Esophagus squamous epithelium (tissue), 4 donors: Measurements from ENCODE around the gene RBFOX1.

Experiments used
- POLR2A ChIP-seq, 4 donors: fragments of 450-650 bp; IDR thresholded peaks; one replicate each; pipeline ENCODE4 v1.6.1; 2017; ENCODE audit warnings: antibody characterized with exemption in 4 of 4, mild to moderate bottlenecking in 4 of 4, moderate library complexity in 3 of 4
- TF ChIP-seq, protein P1 (sequence below), 6 experiments: fragments of 450-650 bp in 4 of 6; fragments of 200-600 bp in 2 of 6; sonication (generic) in 2 of 6; IDR thresholded peaks; one replicate each; pipeline ENCODE4 v1.5.1; 2016 to 2019; ENCODE audit warnings: antibody characterized with exemption in 6 of 6, mild to moderate bottlenecking in 4 of 6, moderate library complexity in 4 of 6

DNA sequence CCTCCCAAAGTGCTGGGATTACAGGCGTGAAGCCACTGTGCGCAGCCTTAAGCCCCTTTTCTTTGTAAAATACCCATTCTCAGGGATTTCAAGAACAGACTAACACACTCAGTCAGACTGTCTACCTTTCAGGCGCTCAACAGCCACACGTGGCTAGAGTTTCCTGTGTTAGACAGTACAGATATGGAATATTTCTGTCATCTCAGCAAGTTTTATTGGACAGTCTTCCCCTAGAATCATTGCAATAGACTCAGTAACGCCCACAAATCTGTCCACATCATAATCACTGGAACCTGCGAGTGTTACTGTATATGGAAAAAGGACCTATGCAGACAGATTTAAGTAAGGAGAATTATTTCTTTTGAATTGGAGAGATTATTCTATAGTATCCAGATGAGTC, 160.5 kb downstream of the RBFOX1 start:
- no peak for TF ChIP-seq POLR2A (IDR thresholded peaks at IDR 0.05)
- TF ChIP-seq, protein P1, sequence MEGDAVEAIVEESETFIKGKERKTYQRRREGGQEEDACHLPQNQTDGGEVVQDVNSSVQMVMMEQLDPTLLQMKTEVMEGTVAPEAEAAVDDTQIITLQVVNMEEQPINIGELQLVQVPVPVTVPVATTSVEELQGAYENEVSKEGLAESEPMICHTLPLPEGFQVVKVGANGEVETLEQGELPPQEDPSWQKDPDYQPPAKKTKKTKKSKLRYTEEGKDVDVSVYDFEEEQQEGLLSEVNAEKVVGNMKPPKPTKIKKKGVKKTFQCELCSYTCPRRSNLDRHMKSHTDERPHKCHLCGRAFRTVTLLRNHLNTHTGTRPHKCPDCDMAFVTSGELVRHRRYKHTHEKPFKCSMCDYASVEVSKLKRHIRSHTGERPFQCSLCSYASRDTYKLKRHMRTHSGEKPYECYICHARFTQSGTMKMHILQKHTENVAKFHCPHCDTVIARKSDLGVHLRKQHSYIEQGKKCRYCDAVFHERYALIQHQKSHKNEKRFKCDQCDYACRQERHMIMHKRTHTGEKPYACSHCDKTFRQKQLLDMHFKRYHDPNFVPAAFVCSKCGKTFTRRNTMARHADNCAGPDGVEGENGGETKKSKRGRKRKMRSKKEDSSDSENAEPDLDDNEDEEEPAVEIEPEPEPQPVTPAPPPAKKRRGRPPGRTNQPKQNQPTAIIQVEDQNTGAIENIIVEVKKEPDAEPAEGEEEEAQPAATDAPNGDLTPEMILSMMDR (IDR thresholded peaks at IDR 0.05) = no peak
